ENCODE data around the gene CREG1.
"Not testable (repeated sequence)": the region's sequence is repeated elsewhere in the genome, so short reads cannot be mapped to it uniquely, and the experiment has no call there.

CREG1 gene

DNA sequence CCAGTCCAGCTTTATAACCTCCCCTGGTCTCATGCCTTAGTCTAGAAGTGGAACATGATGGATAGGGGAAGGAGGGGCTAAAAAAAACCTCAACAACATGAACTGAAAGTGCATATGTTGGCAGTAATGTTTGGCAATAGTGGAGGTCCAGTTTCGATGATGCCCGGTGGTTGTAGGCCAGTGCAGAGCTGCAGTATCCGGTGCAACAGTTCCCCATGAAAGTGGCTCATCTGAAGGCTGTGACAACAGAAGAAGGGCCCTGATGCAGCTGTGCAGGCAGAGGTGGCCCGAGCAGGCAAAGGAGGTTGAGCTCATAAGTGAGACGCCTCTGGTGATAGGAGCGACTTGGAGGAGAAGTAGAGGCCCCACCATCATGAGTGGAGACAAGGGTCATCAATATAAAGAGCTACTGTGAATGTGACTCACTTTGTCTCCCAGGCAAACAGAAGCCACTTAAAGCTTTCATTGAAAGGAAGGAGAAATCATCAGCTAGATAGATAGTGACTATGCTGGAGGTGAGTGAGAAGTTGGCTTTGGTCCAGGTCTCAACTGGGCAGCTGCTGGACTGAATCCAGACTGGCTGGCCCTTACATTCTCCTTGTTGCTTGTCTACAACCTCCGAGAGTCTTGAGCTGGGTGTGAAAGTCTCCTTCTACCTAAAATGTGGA, 10.2 kb upstream of the CREG1 start:
- no peak for DNase-seq (ENCODE audit: low read depth)

DNA sequence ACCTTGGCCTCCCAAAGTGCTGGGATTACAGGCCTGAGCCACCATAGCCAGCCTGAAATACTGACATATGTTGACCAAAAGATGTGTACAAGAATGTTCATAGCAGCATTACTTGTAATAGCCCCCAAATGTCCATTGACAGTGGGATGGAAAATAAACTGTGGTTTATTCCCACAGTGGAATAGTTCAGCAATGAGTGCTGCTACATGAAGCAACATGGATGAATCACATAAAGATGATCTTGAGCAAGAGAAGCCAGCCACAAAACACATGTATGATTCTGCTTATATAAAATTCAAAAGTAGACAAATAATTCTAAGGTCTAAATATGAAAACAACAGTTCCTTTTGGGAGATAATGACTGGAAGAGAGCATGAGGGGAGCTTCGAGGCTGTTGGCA, 9.1 kb upstream of the CREG1 start:
- no peak for DNase-seq (ENCODE audit: low read depth)

DNA sequence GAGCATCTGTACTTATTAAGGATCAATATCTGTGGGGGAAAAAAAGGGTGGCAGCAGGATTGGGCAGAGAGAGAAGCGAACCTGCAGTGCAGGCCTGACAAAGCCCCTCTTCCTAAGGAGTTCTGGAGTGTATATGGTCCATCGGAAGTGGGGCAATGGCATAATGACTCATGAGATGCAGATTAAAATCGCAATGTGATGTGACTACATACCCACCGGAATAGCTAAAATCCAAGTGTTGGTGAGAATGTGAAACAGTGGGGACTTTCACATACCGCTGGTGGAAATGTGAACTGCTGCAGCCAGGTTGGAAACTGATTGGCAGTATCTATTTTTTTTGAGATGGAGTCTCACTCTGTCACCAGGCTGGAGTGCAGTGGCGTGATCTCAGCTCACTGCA, 8.2 kb upstream of the CREG1 start:
- no peak for DNase-seq (ENCODE audit: low read depth)

DNA sequence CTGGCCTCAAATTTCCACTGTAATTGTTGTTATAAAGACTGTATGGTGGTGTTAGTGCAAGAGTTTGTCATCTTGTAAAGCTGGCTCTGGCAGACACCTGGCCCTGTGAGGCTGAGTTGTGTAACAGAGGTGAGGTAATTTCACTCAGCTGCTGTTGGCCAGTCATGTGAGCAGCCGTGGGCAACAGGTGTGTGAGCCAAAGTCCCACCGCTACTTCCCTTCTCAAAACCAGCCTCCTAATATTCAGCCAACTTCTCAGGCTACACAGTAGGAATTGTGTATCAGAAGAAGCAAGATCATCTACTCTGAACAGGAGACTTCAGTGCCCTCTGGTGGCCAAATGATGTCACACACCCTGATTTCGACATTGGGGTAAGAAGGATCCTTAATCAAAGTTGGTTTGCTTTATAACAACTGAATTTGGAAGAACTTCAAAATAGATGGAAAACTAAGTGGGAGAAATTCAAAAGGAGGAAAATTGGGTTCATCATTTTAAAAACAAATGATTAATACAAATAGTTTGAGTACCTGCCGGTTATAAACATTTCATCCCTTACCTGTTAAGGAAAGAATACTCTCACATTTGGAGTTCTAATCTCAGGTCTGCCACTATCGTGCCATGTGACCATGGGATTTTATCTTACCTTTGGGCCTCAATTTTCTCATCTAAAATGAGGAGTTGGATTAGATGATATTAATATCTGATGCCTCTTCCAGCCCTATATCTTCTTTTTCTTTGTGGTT, 2.6 kb upstream of the CREG1 start:
- peak; percentile 66 for DNase-seq (ENCODE audit: low read depth)

DNA sequence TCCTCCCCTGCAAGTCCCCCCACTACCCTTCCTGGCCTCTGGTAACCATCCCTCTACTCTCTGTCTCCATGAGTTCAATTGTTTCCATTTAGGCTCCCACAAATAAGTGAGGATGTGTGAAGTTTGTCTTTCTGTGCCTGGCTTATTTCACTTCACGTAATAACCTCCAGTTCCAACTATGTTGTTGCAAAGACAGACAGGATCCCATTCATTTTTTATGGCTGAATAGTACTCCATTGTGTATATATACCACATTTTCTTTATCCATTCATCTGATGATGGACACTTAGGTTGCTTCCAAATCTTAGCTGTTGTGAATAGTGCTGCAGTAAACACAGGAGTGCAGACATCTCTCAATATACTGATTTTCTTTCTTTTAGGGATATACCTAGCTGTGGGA, 1.5 kb upstream of the CREG1 start:
- DNase-seq (ENCODE audit: low read depth): not testable (repeated sequence)

DNA sequence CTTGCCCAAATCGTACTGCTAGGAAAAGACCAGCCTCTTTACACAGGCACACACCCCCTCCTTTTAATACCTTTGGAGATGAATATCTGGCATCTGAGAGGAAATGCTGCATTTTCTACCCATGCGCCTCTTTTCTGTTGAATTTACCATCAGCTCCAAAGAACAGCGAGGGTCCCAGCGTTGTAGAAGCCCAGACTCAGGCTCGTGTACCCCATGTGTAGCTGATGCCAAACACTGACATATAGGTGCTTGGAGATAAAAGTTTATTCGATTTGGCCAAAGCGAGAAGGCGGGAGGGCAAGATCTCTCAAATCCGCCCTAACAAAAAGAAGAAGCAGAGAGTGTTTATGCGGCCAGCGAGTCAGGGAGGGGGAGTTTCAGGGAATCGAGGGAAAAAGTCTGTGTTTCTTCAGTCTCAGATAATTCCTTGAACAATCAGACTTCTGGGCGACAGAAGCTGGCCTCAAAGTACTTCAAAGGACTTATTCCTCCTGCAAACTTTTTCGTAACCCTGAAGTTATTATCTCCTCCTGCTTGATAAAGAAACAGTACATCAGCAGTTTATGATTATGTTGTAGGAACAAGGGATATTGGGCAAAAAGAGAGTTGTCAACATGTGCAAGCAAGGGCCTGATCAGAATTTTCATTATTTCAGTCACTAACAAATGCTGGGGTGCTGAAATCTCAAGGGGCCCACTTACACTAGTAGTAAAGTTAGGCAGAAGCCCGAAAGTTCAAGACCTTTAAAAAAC, 642 bp upstream of the CREG1 start:
- DNase-seq (ENCODE audit: low read depth): no peak

DNA sequence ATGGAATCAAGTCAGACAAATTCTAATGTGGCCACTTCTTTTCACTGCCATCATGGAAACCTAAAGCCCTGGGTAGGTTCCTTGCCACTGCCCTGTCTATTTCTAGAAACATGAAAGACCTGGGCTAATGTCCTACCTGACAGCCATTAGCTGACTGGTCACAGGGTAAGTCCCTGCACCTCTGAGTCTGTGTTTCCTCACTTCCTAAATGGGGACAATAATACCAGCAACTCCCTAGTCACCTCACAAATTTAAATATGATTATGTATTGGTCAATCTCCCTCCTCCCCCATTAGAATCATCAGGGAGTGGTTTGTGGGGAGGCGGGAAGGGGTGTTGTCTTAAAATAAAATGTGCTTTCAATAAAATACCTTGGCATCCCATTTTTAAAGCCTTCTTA, 2.2 kb downstream of the CREG1 start:
- no peak for DNase-seq (ENCODE audit: low read depth)

DNA sequence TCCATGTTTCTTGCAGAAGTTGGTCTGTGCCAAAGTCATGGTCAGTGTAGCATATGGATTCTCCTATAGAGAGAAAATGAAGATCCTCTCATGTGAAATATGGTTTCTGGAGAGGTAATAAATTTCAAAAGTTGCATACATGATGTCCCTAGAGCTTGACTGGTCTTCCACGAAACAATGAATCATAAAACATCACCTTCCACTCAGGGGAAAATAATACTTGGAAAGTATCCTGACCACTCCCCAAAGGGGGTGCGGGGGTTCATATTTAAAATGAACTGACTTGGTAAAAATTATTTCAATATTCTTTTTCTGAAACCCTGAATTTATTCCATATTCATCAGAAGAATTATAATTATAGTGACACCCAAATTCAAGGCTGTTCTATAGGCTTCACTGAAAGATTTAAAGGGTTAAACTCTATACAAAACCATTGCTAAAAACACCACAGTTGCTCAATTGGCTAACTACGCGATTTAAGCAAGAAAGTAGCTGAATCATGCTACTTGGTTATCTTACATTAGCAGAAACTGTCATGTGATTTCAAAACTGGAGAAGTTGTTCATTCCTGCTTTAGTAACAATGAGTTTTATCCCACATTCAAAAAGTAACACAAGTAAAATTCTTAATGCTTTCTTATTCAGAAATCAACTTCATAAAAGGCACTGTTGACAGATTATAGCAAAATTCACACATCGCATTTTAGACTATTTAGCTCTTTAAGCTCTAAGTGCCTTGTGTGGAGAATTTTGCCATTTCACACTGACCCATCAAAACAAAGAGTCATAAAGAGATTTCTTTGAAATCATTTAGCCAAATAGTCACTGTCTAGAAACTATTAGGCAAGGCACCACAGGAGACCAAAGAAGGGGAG, 5.3 kb downstream of the CREG1 start:
- DNase-seq (ENCODE audit: low read depth): no peak

DNA sequence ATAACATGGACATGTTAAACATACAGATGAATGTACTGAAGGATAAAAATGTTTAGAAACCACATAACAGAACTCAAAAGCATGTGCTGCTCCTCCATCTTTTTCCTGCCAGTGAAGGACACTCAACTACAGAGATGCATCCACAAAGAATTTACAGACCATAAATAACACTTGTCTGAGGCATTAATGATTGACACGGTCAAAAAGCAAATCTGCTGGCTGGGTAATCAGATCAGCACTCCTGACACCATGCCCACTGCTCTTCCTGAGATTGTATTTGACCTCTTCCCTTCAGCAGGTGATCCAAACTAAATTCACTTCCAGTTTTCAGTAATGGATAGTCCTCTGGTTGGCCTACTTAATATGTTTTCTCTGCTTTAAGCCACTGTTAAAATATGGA, 6.6 kb downstream of the CREG1 start:
- DNase-seq (ENCODE audit: low read depth): no peak

DNA sequence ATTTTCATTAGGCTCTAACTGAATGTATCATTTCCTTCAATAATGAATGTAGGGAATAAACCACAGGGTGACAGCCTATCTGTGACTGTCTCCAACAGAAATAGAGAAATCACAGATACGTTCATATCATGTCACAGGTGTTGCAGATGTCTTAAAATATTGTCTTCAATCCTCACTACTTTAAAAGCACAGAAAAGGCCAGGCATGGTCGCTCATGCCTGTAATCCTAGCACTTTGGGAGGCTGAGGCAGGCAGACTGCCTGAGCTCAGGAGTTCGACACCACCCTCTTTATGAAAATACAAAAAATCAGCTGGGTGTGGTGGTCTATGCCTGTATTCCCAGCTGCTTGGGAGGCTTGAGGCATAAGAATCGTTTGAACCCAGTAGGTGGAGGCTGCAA, 8.2 kb downstream of the CREG1 start:
- DNase-seq (ENCODE audit: low read depth): no peak

DNA sequence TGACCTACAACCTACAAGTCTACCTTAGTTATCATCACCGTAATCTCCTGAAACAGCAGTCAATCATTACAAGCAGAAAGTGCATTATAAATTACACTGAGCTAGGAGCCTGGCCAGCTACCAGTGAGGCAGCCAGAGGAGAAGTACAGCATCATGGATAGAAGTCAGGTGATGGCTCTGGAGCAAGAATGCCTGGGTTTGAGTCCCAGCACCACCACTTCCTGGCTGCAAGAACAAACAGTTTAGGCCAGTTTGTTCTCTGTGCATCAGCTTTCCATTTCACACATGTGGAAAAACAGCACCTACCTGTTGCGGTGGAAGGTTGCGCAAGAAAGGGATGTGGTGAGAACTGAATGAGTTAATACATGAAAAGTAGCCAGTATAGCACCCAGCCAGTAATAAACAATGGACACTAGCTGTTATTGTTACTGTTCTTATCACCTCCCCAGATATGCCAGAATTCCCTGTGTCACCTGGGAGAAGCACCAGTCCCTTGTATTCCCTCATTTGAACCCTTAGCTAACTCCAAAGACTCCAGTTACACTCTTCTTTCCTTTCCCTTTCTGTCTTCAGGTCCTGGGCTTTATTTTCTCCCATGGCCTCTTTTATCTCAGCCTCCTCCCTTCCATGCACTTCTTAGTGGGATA, 9.0 kb downstream of the CREG1 start:
- DNase-seq (ENCODE audit: low read depth): no peak

DNA sequence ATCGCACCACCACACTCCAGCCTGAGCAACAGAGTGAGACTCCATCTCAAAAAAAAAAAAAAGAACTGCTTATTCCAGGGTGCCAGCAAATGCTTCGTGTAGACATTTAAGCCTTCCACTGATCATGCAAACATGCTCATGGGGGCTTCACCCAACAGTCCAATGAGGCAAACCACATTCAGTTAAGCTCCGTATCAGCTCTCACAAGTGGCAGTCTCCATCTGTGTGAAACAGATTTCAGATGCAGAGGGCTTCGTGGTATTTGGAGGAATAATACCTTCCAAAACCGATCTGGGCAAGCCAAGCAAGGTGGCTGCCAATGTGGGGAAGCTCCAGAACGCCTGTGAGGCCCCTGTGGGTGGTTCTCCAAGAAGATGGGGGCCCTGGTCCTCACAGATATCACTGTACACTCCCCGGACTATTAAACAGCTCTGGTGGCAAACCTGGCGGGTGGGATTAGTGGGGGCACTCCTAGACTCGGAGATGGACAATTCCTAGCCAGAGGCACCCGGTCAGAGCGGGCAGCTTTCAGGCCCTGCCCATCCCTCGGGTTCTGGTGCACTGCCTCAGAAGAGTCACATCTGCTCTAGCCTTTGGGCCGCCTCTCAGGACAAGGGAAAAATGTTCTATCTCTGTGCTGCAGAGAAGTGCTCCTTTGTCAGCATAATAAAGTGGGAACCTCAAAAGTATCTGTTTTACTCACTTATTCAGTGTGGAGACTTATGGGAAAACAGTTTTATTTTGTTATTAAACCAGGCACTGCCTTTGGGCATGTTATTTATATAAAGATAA, 10.2 kb downstream of the CREG1 start:
- no peak for DNase-seq (ENCODE audit: low read depth)

DNA sequence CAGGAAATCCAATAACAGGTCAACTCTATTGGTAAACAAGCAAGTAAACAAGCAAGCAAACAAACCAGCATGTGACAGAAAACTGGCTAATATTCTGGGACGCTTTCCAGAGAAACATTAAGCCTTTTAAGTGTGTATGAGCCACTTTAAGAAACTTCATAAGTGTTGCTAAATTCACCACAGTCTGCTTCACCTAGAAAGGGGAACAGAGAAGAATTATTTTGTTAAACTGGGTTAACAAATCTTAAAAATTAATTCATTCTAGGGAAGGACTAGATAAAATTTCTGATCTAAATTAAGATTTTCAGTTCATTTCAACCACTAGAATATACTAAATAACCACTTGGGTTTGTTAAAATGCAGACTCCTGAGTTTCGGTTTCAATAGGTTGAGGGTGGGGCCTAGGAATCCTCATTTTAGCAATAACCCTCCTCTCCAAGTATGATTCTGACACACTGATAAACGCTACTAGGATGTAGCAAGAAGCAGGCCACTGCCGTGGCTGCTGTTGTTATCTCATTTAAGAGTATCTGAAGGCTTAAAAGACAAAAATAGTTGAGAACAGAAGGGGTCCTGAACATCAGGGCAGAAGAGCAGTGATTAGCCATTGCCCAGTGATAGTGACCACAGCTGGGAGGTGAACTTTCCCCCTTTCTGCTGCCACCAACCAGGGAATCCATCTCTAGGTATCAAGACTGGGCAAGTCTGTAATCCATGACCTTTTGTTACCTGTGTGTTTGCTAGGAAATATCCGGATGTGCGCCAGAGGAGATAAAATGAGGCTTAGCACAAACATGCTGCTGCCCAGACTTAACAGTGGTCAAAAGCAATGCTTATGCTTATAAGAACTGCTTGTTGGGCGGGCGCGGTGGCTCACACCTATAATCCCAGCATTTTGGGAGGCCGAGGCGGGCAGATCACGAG, 11.2 kb downstream of the CREG1 start:
- no peak for DNase-seq (ENCODE audit: low read depth)

DNA sequence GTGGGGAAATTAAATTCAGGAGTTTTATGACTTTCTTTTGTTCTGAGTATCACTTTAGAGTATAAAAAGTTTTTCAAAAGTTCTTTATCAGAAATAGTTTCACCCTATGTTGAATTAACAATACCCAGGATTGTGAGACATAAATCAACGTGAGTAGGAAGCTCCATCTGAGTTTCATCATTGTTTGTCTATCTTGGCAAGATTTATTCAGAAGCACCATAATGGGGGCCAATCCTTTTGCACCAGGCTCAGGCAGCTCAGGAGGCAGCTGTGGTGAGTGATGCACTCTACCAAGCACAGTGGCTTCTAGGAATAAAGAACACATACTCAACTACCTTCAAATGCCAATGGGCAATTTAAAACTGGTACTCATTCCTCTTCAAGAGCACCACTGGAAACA, 12.0 kb downstream of the CREG1 start:
- no peak for DNase-seq (ENCODE audit: low read depth)

DNA sequence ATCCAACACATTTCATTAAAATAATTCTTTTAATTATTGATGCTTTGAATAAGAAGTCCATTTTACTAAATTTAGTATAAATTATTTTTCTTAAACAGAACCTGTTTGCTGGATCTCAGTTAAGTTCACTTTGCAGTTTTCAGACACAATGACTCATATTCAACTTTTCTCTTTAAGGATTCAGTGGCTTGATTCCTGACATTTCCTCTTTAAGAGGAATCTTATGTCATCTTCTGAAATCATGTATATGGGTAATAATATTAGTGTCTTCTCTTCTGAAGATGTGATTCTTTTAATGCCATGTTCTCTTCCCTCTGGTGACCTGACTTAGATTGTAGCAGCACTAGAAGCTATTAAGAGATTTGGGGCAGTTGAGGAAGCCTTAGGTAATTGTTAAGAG, 12.6 kb downstream of the CREG1 start:
- DNase-seq (ENCODE audit: low read depth): no peak

DNA sequence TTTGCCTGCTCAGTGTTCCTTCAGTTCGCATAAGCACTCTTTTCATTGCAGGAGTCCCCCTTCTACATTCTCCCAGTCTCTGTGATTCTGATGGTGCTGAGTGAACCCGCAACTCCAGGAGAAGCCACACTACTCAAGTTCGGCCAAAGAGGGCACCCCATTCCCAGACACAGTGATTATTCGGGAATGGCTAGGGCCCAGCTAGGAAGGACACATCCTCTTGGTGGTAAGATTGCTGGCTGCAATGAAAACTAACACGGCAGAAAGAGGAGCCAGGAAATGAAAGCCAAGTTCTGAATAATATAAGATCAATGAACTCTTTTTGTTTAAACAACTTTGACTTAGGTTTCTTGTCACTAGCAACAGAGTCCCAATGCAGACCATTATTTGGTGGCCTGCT, 14.9 kb downstream of the CREG1 start:
- DNase-seq (ENCODE audit: low read depth): no peak

DNA sequence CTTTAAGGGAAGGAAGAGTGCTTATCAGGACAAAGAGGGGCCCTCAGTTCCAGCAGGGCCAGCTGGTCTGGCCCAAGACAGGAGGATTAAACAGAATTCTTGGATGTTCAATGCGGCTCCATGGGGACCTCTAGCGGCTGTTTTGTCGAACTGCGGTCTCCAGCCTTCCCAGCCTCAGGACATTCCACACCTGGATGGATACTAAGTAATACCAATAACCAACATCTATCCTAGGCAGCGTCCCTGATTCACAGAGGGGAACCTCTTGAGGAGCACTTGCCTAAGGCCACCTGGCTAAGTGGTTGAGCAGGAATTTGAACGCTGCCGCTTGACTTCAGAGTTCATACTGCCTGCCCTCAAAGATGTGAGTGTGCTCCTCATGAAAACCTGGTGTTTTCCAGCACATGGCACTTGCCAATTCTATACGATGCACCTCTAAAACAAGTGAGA, 19.7 kb downstream of the CREG1 start:
- peak; percentile 50 for DNase-seq (ENCODE audit: low read depth)

DNA sequence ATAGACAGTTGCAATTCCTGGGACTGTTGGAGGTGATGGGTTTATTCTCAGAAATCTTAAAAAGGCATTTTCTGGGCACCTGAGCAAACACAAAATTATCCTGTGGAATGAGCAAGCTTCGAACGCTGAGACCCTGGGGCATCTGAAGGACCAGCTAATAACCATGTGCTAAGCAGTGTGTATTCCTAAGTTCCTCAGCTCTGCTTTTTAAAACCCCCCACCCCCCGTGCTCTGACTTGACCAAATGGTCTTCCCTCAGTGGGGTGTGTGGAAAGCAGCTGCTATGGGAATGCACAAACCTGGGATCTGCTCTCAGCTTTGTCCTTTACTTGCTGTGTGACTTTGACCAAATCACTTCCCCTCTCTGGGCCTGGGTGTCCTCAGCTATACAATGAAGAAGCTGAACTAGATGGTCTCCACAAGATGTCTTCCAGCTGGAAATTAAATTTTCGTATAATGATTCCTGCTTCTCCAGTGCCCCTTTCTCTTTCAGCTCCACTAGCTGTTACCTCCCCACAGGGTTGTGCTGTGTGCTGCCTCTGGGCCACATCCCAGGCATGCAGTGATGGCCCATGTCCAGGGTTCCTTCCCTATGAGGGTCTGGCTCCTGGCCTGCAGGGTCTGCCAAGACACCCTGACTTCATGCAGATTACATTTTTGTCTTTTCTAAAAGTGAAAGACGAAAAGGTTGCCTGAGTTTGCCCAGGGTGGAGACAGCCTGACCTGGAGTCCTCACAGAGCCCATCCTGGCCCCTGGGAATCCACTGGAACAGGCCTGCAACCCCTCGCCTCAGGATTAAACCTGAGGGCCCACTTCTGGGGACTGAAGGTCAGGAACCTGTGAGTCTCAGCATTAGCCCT, 20.4 kb downstream of the CREG1 start:
- no peak for DNase-seq (ENCODE audit: low read depth)

DNA sequence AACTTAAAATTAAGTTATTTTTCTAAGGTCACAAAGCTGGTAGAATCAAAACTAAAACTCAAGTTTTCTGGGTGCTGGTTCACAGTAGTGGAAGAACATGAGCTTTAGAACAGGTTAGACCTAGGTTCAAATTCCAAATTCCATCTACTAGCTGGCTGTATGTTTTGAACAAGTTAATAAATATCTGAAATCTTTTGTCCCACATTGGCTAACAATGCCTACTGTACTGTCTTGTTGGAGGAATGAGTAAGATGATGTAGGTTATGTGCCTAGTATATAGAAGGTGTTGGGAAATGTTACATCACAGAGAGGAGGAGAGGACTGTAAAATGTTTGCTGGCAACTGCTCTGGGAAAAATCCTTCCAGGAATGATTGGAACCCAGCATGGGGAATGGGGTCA, 21.2 kb downstream of the CREG1 start:
- no peak for DNase-seq (ENCODE audit: low read depth)
